HG03097 (cell line): Measurements from ENCODE around the gene KLF2.
"Not testable (repeated sequence)": the region's sequence is repeated elsewhere in the genome, so short reads cannot be mapped to it uniquely, and the experiment has no call there.

Experiments
- ATAC-seq: cut with Tn5 transposase; IDR thresholded peaks from one replicate; pipeline ENCODE4 v1.9.1; 2021; ENCODE audit not compliant: unreplicated experiment, low FRiP score

The KLF2 gene

GRCh38 chr19:16335226-16335625 lies 10.6 kb downstream of the KLF2 start:
- no peak for ATAC-seq

DNA sequence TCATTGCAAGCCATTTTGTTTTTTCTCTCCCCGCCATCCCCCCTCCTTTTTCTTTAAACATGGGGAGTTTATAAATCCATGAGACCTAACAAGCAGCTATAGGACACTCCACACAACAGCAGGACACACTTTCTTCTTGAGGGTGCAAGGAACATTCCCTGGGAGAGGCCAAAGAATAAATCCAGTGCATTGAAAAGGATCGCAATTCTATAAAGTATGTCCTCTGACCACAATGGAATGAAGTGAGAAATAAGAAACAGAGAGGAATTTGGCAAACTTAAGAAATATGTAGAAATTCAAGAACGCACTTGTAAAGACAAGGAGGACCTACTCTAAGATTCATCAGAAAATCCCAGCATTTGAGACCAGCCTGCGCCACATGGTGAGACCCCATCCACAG lies 11.9 kb downstream of the KLF2 start:
- ATAC-seq, result no peak

GRCh38 chr19:16337809-16338469 lies 13.3 kb downstream of the KLF2 start:
- no peak for ATAC-seq

DNA sequence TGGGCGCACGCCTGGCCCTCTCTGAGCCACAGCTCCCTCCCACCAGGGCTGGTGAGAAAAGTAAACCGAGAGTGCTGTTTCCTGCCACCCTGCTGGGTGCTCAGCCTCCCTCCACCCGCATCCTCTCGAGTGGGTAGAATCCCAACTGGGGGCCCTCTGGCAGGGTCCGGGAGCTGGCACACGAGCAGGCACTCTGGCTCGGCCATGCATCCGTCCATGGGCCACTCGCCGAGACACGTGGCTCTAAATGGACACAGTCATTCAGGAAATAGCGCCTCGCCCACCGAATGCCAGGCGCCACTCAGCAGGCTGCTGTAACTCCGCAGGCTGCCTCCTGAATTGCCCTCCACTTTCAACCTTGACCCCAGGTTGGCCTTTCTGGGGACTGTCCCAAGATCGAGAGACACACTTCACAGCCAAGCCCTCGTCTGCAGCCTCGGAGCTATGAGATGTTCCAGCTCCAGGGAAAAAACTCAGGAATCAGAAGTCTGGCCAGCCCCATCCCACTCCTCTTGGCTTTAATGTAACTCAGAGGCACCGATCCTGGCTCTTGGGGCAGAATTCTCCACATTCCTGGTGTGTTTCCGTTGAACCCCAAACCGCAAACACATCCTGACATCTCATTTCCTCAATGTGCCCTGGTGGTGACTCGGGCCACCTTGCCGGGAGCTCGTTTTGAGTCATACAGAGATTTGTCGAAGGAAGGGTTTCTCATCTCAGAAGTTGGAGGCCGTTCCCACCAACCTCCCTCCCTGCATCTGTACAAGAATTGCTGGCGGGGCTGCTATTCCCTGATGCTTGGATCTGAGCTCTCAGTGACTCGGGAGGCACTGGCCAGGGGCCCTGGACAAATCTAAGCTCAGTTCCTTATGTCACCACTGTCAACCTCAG lies 14.1 kb downstream of the KLF2 start:
- no peak for ATAC-seq

DNA sequence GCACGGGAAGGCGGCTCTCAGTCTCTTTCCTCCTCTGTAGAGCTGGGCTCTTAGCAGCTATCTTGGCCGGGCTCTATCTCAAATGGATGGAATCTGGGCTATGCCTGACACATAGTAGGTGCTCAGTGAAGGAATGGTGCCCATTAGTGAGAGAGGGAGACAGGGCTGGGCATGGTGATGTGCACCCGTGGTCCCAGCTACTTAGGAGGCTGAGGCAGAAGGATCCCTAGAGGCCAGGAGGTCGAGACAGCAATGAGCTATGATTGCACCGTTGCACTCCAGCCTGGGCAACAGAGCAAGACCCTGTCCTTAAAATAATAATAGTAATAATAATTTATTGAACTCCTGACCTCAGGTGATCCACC lies 14.7 kb downstream of the KLF2 start:
- ATAC-seq, result no peak

DNA sequence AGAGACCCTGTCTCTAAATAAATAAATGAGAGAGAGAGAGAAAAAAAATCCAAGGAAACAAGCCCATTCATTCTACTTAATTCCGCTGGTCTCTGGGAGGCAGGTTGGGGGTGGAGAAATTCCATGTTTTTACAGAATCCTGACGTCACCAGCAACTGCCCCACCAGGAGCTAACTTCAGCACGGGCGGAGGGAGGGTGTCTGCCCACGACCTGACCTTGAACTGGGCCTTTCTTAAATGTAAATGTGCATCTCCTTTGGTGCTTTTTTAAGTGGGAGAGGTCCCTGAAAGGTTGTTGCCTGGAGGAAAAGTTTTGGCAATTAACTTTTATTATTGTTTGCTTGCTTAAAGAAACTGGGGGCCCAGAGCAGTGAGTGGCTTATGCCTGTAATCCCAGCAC lies 15.5 kb downstream of the KLF2 start:
- no peak for ATAC-seq

DNA sequence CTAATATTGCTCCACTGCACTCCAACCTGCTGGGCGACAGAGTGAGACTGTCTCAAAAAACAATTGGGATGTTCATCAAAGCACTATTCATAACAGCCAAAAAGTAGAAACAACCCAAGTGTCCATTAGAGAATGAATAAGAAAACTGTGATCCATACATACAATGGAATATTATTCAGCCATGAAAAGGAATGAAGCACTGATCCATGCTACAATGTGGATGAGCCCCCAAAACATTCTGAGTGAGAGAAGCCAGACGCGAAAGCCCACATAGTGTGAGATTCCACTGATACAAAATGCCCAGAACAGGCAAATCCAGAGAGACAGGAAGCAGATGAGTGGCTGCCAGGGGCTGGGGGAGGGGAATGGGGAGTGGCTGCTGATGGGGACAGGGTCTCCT lies 16.0 kb downstream of the KLF2 start:
- ATAC-seq, result no peak

GRCh38 chr19:16342002-16342715 lies 17.5 kb downstream of the KLF2 start:
- ATAC-seq, result peak; percentile 56

DNA sequence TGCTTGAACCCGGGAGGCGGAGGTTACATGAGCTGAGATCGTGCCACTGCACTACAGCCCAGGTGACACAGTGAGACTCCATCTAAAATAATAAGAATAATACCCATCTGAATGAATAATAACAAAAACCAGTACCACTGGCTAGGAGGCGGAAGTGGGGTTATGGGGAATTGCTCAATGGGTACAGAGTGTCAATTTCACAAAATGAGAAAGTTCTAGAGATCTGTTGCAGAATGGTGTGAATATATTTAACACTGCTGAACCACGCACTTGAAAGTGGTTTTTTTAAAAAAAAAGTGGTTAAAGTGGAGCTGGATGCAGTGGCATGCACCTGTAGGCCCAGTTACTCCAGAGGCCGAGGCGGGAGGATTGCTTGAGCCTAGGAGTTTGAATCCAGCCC lies 18.5 kb downstream of the KLF2 start:
- no peak for ATAC-seq

DNA sequence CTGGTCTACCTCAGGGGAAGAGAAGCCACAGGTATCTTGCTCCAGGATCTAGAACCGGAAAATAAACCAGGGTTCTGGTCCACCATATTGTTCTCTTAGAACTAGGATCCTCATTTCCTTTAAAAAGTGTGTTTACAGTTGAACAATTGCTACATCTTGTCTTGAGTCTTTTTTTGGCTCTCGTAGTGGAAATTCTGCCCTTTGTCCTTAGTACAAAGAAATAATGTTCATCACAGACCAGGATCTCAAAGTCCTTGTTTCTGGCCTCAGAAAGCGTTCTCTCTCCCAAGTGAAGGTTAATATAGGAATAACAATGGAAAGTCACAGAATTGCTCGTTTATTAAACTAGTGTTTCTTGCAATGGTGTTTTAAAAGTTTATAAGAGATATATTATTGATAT lies 20.8 kb downstream of the KLF2 start:
- no peak for ATAC-seq

GRCh38 chr19:16347099-16347498 lies 22.5 kb downstream of the KLF2 start:
- ATAC-seq, result not testable (repeated sequence)

DNA sequence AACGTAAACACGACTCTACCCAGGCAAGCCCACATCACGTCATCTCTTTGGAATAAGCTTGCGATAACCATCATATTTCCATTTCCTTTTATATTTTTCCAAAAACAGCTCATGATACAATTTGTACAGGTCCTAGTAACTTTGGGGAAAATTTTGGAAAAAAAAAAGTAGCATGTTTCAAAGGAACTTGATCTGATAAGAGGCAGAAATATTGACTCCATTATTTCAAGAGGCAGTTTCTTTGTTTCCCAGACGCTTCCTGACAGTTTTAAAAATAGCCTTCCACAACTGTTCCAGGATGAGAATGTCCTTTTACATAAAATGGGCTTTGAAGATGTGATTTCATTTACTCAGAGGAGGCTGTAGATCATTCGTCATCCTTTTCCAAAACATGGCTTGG lies 23.1 kb downstream of the KLF2 start:
- ATAC-seq, result no peak

DNA sequence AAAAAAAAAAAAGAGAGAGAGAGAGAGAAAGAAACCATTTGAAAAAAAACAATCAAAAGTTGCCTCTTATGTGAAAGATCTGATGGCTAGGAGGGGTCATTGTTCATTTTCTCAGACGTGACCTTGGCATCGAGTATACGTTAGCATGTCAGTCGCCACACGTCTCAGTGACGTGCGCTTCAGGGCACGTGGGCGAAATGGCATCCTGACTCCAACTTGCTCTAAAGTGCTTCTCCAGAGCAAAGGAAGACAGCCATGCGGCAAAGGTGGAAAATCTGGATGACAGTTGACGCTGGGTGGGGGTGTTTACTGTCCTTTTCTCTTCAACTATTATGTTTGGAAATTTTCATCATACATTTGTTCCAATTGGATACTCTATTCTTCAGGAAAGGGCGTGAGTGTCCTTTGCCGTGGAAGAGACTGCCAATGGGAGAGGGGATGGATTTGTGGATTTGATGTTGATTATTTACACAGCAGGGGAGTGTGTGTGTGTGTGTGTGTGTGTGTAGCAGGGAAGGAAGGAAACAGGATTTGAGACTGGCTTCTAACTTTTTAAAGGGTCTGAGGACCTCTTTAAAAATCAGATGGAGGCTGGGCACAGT lies 25.0 kb downstream of the KLF2 start:
- ATAC-seq, result no peak

DNA sequence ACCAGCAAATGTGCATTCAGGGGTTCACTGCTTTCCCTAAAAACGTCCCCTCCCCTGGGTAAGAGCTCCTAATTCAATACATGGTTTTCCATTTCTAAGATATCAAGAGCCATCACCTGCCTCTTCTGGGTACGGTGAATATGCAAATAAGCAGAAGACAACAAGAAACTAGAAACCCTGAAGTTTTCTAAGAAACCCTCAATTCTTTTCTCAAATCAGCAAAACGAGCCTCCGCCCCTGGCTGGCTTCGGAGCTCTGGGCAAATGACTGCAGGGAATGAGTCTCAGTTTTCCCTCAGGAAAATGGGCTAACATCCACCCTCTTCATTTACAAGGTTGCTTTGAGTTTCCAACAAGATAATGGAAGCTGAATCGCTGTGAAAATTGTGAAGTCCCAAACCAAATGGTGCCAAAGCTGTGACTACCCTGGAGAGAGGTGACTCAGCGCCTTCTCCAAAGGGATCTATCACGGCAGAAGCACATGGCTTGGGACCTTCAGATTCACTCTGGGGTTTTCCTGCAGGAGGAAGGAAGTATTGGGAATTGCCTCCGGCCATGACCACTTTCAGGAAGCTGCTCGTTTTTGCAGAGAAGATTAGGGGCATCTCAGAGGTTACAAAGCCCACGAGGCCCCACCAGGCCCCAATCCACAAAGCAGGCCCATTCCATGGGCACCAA lies 26.6 kb downstream of the KLF2 start:
- no peak for ATAC-seq

- ATAC-seq, result no peak
Measured at GRCh38 chr19:16355293-16356043, 30.8 kb downstream of the KLF2 start.

DNA sequence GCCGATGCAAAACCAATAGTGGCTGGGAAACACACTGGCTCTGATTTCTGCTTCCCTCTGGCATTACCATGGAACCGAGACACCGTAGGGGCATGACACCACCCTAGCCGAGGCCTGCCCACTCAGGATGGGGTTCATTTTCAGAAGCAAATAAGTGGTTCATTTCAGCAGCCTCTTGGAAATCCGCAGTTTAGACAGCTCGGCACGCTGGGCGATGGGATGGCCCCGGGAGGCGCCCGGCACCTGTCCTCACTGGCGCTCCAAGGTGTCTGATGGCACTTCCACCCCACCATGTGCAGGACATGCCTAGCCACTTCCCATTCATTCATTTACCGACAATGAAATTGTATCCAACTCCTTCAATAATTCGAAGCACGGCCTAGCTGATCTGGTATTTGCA lies 33.8 kb downstream of the KLF2 start:
- ATAC-seq, result no peak

DNA sequence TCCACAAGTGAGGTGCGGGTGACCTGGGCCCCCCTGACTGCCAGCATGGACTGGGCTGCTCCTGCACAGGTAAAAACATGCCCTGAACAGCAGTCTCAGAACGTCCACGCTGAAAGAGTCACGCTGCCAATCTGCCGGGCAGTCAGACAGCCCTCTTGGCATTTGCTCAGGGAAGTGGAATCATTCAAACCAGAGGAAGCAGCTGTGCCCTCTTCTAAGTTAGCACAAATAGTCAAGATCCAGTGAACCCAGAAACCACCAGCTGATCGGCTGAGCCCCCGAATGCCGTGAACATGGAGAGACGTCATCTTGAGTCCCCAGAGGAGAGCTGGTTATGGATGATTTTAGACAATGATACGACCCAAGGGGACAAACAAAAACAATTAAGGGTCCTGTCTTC lies 34.4 kb downstream of the KLF2 start:
- no peak for ATAC-seq

GRCh38 chr19:16359964-16360363 lies 35.3 kb downstream of the KLF2 start:
- no peak for ATAC-seq

DNA sequence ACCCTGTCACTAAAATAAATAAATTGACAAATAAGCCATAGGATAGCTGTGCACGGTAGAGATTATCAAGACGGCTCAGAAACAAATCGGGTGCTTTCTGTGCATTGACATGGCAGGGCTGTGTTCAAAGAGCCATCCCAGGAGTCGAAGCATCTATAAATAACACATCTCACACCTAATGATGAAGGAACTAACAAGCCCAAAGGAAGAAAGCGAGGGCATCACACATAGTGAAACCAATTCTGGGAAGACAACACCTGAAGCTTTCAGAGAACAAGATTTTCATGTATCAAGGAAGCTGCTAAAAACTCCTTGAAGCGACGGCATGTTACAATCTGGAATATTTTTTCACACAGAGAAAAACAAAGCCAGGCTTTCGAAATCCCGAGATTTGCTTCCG lies 36.1 kb downstream of the KLF2 start:
- no peak for ATAC-seq

- no peak for ATAC-seq
Measured at GRCh38 chr19:16361254-16361653, 36.6 kb downstream of the KLF2 start.
